CD4-positive, alpha-beta T cell (primary cell): ENCODE results near the gene PTPRN2. TPM values are rescaled to one million over a fixed set of nuclear protein-coding genes. Genes with fewer than 3 reads are reported as not detected.

Experiments
- ATAC-seq: fragments of 200-7000 bp; cut with Tn5 transposase; one replicate; pipeline ENCODE4 v1.10.0; 2022; ENCODE audit warnings: mild to moderate bottlenecking; ENCODE audit not compliant: poor library complexity
- CTCF ChIA-PET: fragments of 350-600 bp; sonication (Branson Sonifier 250); formaldehyde crosslinking; loops from one replicate; lab custom pipeline; 2021; ENCODE audit warnings: antibody characterized with exemption, inconsistent platforms; lab: Charles Lee
- POLR2A ChIA-PET: fragments of 350-600 bp; sonication (Branson Sonifier 250); formaldehyde crosslinking; loops from one replicate; lab custom pipeline; 2021; ENCODE audit warnings: antibody characterized with exemption, inconsistent platforms; lab: Charles Lee
- DNase-seq, 14 experiments: peaks; one replicate each; pipeline ENCODE4 v3.0.0-alpha.2; 2013 to 2020; ENCODE audit warnings: mixed read lengths in 2 of 14
- H3K27ac ChIP-seq, 2 donors: one replicate each; pipeline versions ENCODE4 v1.5.1 to v1.7.0; 2013; ENCODE audit warnings: low read length in 2 of 2, low read depth in 1 of 2, mild to moderate bottlenecking in 1 of 2
- H3K27me3 ChIP-seq, 2 experiments: 1 replicate in 1 of 2; 2 replicates in 1 of 2; pipeline versions ENCODE4 v1.6.1 to v1.7.0; 2013; ENCODE audit warnings: low read length in 2 of 2, control low read depth in 1 of 2, mild to moderate bottlenecking in 1 of 2, moderate library complexity in 1 of 2; ENCODE audit not compliant: insufficient read depth in 2 of 2, control insufficient read depth in 1 of 2
- H3K36me3 ChIP-seq: one replicate; pipeline ENCODE4 v1.6.1; 2013; ENCODE audit warnings: low read length, control low read depth; ENCODE audit not compliant: insufficient read depth
- H3K4me1 ChIP-seq: one replicate; pipeline ENCODE4 v1.6.1; 2013; ENCODE audit warnings: low read length, control low read depth; ENCODE audit not compliant: insufficient read depth
- H3K4me3 ChIP-seq: one replicate; pipeline ENCODE4 v1.5.1; 2013; ENCODE audit warnings: mild to moderate bottlenecking, low read length, moderate library complexity
- H3K9me3 ChIP-seq, 2 experiments: 1 replicate in 1 of 2; 2 replicates in 1 of 2; pipeline versions ENCODE4 v1.6.1 to v1.7.0; 2013; ENCODE audit warnings: low read length in 2 of 2, mild to moderate bottlenecking in 2 of 2, control low read depth in 1 of 2, moderate library complexity in 1 of 2; ENCODE audit not compliant: control insufficient read depth in 1 of 2, insufficient read depth in 1 of 2
- H3K27ac Mint-ChIP-seq: one replicate; pipeline ENCODE4 v1.8.0; 2020; ENCODE audit warnings: mixed read lengths
- H3K27me3 Mint-ChIP-seq: one replicate; pipeline ENCODE4 v1.8.0; 2021; ENCODE audit warnings: mixed read lengths
- H3K36me3 Mint-ChIP-seq: one replicate; pipeline ENCODE4 v1.8.0; 2021; ENCODE audit warnings: low read depth, mixed read lengths
- H3K4me1 Mint-ChIP-seq: one replicate; pipeline ENCODE4 v1.8.0; 2021; ENCODE audit warnings: low read depth, mixed read lengths
- H3K4me3 Mint-ChIP-seq: one replicate; pipeline ENCODE4 v1.8.0; 2020; ENCODE audit warnings: mild to moderate bottlenecking, mixed read lengths
- H3K9me3 Mint-ChIP-seq: one replicate; pipeline ENCODE4 v1.8.0; 2020; ENCODE audit warnings: mixed read lengths
- CTCF ChIP-seq: fragments of 200-600 bp; IDR thresholded peaks from one replicate; pipeline ENCODE4 v1.8.0; 2022; ENCODE audit warnings: antibody characterized with exemption, mild to moderate bottlenecking
- intact Hi-C, 2 experiments: fragments of 100-400 bp; cut with DNase I in 1 of 2; cut with micrococcal nuclease in 1 of 2; formaldehyde crosslinking; loops; one replicate each; pipeline versions ENCODE4 v1.15.1 to v1.9.0; 2023 to 2025; cut with DNase I, micrococcal nuclease
- total RNA-seq, 174 experiments: library from RNA in 2 of 174; stranded (reverse) in 2 of 174; gene quantifications; one replicate each; pipeline ENCODE4 v1.2.3 and lab custom pipeline; 2021 to 2026

The PTPRN2 gene
- total RNA-seq, 2 experiments from 2014 or later = 0.34 to 0.44 TPM

- no peak overlapping the region for H3K4me3 Mint-ChIP-seq
- no peaks in the 10 kb centered on the region for H3K27me3 Mint-ChIP-seq
- Histone ChIP-seq H3K36me3 (no peaks in the 10 kb centered on the region), H3K4me3 (no peak overlapping the region), H3K9me3 (no peaks in the 10 kb centered on the region), H3K4me1 (no peaks in the 10 kb centered on the region), H3K27ac (no peak overlapping the region), H3K27me3 (no peaks in the 10 kb centered on the region)
- no peaks in the 10 kb centered on the region for H3K36me3 Mint-ChIP-seq
- intact Hi-C loops = loop anchor here in 1 of 2 experiments (5.0 kb wide), 1 partner anchor 84 kb away; no protein-coding TSS in a partner anchor
- CTCF ChIA-PET = no interaction called here
- TF ChIP-seq CTCF = no peak
- POLR2A ChIA-PET = no interaction called here
- ATAC-seq (no peak), DNase-seq (no peak)
- peaks cover 2% of the 10 kb centered on the region for H3K9me3 Mint-ChIP-seq
- H3K4me1 Mint-ChIP-seq = no peaks in the 10 kb centered on the region
- H3K27ac Mint-ChIP-seq = no peak overlapping the region
These were observed 1071.3 kb downstream of the PTPRN2 start for GRCh38 chr7:157516311-157516710.

GRCh38 chr7:157515342-157516041, 1072.1 kb downstream of the PTPRN2 start:
- no peaks in the 10 kb centered on the region for H3K27me3 Mint-ChIP-seq
- ChIA-PET POLR2A (no interaction called here), CTCF (no interaction called here)
- Histone ChIP-seq H3K27me3 (no peaks in the 10 kb centered on the region), H3K36me3 (no peaks in the 10 kb centered on the region), H3K4me3 (no peak overlapping the region), H3K4me1 (no peaks in the 10 kb centered on the region), H3K9me3 (no peaks in the 10 kb centered on the region), H3K27ac (no peak overlapping the region)
- intact Hi-C loops = loop anchor here in 1 of 2 experiments (5.0 kb wide), 1 partner anchor 83 kb away; no protein-coding TSS in a partner anchor
- H3K9me3 Mint-ChIP-seq = peaks cover 2% of the 10 kb centered on the region
- H3K36me3 Mint-ChIP-seq = no peaks in the 10 kb centered on the region
- DNase-seq (no peak), ATAC-seq (no peak)
- H3K4me1 Mint-ChIP-seq = no peaks in the 10 kb centered on the region
- no peak overlapping the region for H3K4me3 Mint-ChIP-seq
- H3K27ac Mint-ChIP-seq = no peak overlapping the region
- TF ChIP-seq CTCF = no peak

- ChIA-PET POLR2A (no interaction called here), CTCF (no interaction called here)
- no peaks in the 10 kb centered on the region for H3K4me1 Mint-ChIP-seq
- Histone ChIP-seq H3K27ac (no peak overlapping the region), H3K4me1 (no peaks in the 10 kb centered on the region), H3K27me3 (no peaks in the 10 kb centered on the region), H3K9me3 (no peaks in the 10 kb centered on the region), H3K4me3 (no peak overlapping the region), H3K36me3 (no peaks in the 10 kb centered on the region)
- no peak for TF ChIP-seq CTCF
- ATAC-seq (no peak), DNase-seq (no peak)
- intact Hi-C loops = loop anchor here in 1 of 2 experiments (5.0 kb wide), 1 partner anchor 82 kb away; no protein-coding TSS in a partner anchor
- H3K27me3 Mint-ChIP-seq = no peaks in the 10 kb centered on the region
- no peak overlapping the region for H3K27ac Mint-ChIP-seq
- peaks cover 2% of the 10 kb centered on the region for H3K9me3 Mint-ChIP-seq
- no peaks in the 10 kb centered on the region for H3K36me3 Mint-ChIP-seq
- no peak overlapping the region for H3K4me3 Mint-ChIP-seq
These were observed 1072.9 kb downstream of the PTPRN2 start for GRCh38 chr7:157514746-157515145.
